GM12864 (cell line): ENCODE measurements around the gene BRF1.
"Not testable (repeated sequence)": the region's sequence is repeated elsewhere in the genome, so short reads cannot be mapped to it uniquely, and the experiment has no call there.

Experiments
- DNase-seq: peaks from one replicate; pipeline ENCODE4 v3.0.0-alpha.2; 2011; ENCODE audit warnings: low read depth
- H3K4me3 ChIP-seq: 2 replicates; pipeline ENCODE4 v1.5.1; 2011; ENCODE audit warnings: mild to moderate bottlenecking, low read depth, low read length, control low read depth
- CTCF ChIP-seq: IDR thresholded peaks from 2 replicates; pipeline ENCODE4 v1.5.1; 2011; ENCODE audit warnings: low read depth, mild to moderate bottlenecking, moderate library complexity, low read length, control low read depth, inconsistent platforms; ENCODE audit errors: missing control alignments

The BRF1 gene

GRCh38 chr14:105283899-105284298 lies 16.9 kb downstream of the BRF1 start:
- no peak for TF ChIP-seq CTCF
- no peak overlapping the region for H3K4me3 ChIP-seq
- DNase-seq: no peak

GRCh38 chr14:105283028-105283427 lies 17.8 kb downstream of the BRF1 start:
- no peak for TF ChIP-seq CTCF
- H3K4me3 ChIP-seq: no peak overlapping the region
- no peak for DNase-seq

GRCh38 chr14:105282098-105282725 lies 18.6 kb downstream of the BRF1 start:
- H3K4me3 ChIP-seq: no peak overlapping the region
- DNase-seq: no peak
- TF ChIP-seq CTCF: no peak

GRCh38 chr14:105281371-105282097 lies 19.3 kb downstream of the BRF1 start:
- no peak overlapping the region for H3K4me3 ChIP-seq
- no peak for DNase-seq
- TF ChIP-seq CTCF: peak; percentile 59

GRCh38 chr14:105280525-105280924 lies 20.3 kb downstream of the BRF1 start:
- DNase-seq: no peak
- no peak for TF ChIP-seq CTCF
- H3K4me3 ChIP-seq: no peak overlapping the region

- no peak overlapping the region for H3K4me3 ChIP-seq
- no peak for TF ChIP-seq CTCF
- DNase-seq: no peak
These were observed 21.0 kb downstream of the BRF1 start for GRCh38 chr14:105279642-105280361.

- DNase-seq: not testable (repeated sequence)
These were observed 23.4 kb downstream of the BRF1 start for GRCh38 chr14:105277448-105277847.

More at GRCh38 chr14:105277448-105277847, 23.4 kb downstream of the BRF1 start:
- not testable (repeated sequence) for H3K4me3 ChIP-seq
